Esophagus muscularis mucosa (tissue), 4 donors: Measurements from ENCODE around the gene AGTRAP. TPM values are rescaled to one million over a fixed set of nuclear protein-coding genes. Genes with fewer than 3 reads are reported as not detected.
A peak's percentile ranks its signal among the peaks of the same experiment; 100 is the strongest.

Experiments
- DNase-seq: peaks from one replicate; pipeline ENCODE4 v3.0.0-alpha.2; 2017; ENCODE audit errors: extremely low spot score
- H3K27ac ChIP-seq, 4 donors: fragments of 200-600 bp; sonication (generic); replicated peaks in 1 of 4; 1 replicate in 3 of 4; 2 replicates in 1 of 4; pipeline ENCODE4 v1.5.1; 2016 to 2019; ENCODE audit warnings: mild to moderate bottlenecking in 1 of 4
- H3K27me3 ChIP-seq, 4 donors: fragments of 200-600 bp; sonication (generic); one replicate each; pipeline versions ENCODE4 v1.5.1 to v1.6.0; 2016 to 2019
- H3K36me3 ChIP-seq, 4 donors: fragments of 200-600 bp; sonication (generic); one replicate each; pipeline ENCODE4 v1.5.1; 2016 to 2019
- H3K4me1 ChIP-seq, 4 donors: fragments of 200-600 bp; sonication (generic); one replicate each; pipeline ENCODE4 v1.5.1; 2016 to 2019
- H3K4me3 ChIP-seq, 4 donors: fragments of 200-600 bp; sonication (generic); 1 replicate in 2 of 4; 2 replicates in 2 of 4; pipeline ENCODE4 v1.5.1; 2016 to 2019; ENCODE audit warnings: mild to moderate bottlenecking in 4 of 4, moderate library complexity in 1 of 4
- H3K9me3 ChIP-seq, 4 donors: fragments of 200-600 bp; sonication (generic); 1 replicate in 3 of 4; 2 replicates in 1 of 4; pipeline ENCODE4 v1.5.1; 2016 to 2019
- EP300 ChIP-seq: sonication (generic); formaldehyde crosslinking; IDR thresholded peaks from one replicate; pipeline ENCODE4 v1.6.1; 2017; ENCODE audit warnings: antibody characterized with exemption
- POLR2A ChIP-seq: fragments of 450-650 bp; IDR thresholded peaks from one replicate; pipeline ENCODE4 v1.6.1; 2017; ENCODE audit warnings: antibody characterized with exemption, moderate library complexity, mild to moderate bottlenecking, low read depth
- POLR2AphosphoS5 ChIP-seq, 2 donors: sonication (generic); formaldehyde crosslinking; IDR thresholded peaks; one replicate each; pipeline ENCODE4 v1.6.1; 2017; ENCODE audit warnings: antibody characterized with exemption in 2 of 2
- WGBS: methylation state at CpG from one replicate; pipeline ENCODE4 v1.1.5; 2018; 5-methylcytosine and 5-hydroxymethylcytosine counted together
- intact Hi-C: fragments of 100-400 bp; cut with DNase I; formaldehyde crosslinking; loops from one replicate; pipeline ENCODE4 v1.15.1; 2023
- total RNA-seq, 4 donors: library from RNA; depleted of rRNA; stranded (reverse); fragments of >200 nt; gene quantifications; one replicate each; pipeline versions ENCODE4 v1.1.0 to v1.2.1, GENCODE V29; 2016
- TF ChIP-seq, protein P1 (sequence below), 3 experiments: fragments of 200-600 bp in 2 of 3; fragments of 450-650 bp in 1 of 3; sonication (generic) in 2 of 3; IDR thresholded peaks; one replicate each; pipeline ENCODE4 v1.5.1; 2017 to 2019; ENCODE audit warnings: antibody characterized with exemption in 3 of 3, mild to moderate bottlenecking in 2 of 3, moderate library complexity in 1 of 3

AGTRAP gene
- total RNA-seq, 4 donors from 2014 or later, result 31.6 to 73.4 (median 45.6) TPM

DNA sequence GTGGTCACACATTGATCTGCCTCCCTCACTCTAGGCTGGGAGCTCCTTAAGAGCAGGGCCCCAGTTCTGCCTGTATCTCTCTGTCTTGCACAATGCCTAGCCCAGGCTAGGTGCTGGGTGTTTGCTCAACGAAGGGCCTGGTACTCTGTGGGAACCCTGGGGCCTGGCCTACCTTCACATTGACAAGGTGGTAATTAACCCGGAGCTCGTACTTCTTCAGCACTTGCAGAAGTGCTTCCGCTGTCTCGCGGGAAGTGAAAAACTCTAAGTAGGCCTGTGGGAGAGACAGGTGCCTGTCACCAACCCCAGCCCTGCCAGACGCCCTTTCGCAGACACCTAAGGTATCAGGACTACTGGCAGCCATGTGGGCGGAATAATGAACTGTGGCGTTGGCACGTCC lies 56.2 kb downstream of the AGTRAP start:
- Histone ChIP-seq H3K9me3 (no peaks in the 10 kb centered on the region), H3K4me3 (no peak overlapping the region), H3K27me3 (no peaks in the 10 kb centered on the region), H3K27ac (peak overlapping the region; percentile 87 to 92 (median 90)), H3K4me1 (peaks cover 52 to 75% (median 62%) of the 10 kb centered on the region in 4 donors), H3K36me3 (peaks cover 24 to 52% (median 52%) of the 10 kb centered on the region in 4 donors)
- TF ChIP-seq EP300 (no peak), POLR2AphosphoS5 (IDR thresholded peaks at IDR 0.05) (peak in 1 of 2 donors; percentile 12), POLR2A (no peak)
- TF ChIP-seq, protein P1, sequence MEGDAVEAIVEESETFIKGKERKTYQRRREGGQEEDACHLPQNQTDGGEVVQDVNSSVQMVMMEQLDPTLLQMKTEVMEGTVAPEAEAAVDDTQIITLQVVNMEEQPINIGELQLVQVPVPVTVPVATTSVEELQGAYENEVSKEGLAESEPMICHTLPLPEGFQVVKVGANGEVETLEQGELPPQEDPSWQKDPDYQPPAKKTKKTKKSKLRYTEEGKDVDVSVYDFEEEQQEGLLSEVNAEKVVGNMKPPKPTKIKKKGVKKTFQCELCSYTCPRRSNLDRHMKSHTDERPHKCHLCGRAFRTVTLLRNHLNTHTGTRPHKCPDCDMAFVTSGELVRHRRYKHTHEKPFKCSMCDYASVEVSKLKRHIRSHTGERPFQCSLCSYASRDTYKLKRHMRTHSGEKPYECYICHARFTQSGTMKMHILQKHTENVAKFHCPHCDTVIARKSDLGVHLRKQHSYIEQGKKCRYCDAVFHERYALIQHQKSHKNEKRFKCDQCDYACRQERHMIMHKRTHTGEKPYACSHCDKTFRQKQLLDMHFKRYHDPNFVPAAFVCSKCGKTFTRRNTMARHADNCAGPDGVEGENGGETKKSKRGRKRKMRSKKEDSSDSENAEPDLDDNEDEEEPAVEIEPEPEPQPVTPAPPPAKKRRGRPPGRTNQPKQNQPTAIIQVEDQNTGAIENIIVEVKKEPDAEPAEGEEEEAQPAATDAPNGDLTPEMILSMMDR (IDR thresholded peaks at IDR 0.05), result no peak
- no peak for DNase-seq
- intact Hi-C loops, result no loop called here
- WGBS, result 88% methylated on average over 11 of the region's 11 CpGs

DNA sequence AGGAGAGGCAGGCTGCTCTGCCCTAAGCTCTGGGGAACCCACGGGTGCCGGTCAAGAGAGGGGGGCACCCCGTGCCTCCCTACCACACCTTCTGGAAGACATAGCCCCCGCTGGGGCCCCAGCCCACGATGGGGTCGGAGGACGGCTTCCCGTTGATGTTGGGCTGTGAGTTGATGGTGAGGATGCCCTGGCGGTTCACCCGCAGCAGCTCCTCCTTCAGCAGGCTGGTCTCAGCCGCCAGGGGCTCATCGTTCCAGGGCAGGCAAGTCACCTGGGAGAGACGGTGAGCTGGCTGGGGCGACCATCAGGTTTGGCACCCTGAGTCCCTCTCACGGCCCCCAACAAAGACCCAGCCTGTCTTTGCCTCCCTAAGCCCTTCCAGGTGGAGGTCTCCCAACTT lies 57.9 kb downstream of the AGTRAP start:
- 92% methylated on average over 10 of the region's 15 CpGs for WGBS
- no peak overlapping the region for H3K27ac ChIP-seq
- H3K9me3 ChIP-seq, result no peaks in the 10 kb centered on the region
- no peak overlapping the region for H3K4me3 ChIP-seq
- intact Hi-C loops, result no loop called here
- H3K36me3 ChIP-seq, result peaks cover 24 to 60% (median 56%) of the 10 kb centered on the region in 4 donors
- H3K4me1 ChIP-seq, result peaks cover 35 to 61% (median 44%) of the 10 kb centered on the region in 4 donors
- no peak for DNase-seq
- TF ChIP-seq POLR2AphosphoS5 (IDR thresholded peaks at IDR 0.05) (no peak), EP300 (no peak), POLR2A (no peak)
- TF ChIP-seq, protein P1 (IDR thresholded peaks at IDR 0.05), result no peak
- H3K27me3 ChIP-seq, result no peaks in the 10 kb centered on the region

DNA sequence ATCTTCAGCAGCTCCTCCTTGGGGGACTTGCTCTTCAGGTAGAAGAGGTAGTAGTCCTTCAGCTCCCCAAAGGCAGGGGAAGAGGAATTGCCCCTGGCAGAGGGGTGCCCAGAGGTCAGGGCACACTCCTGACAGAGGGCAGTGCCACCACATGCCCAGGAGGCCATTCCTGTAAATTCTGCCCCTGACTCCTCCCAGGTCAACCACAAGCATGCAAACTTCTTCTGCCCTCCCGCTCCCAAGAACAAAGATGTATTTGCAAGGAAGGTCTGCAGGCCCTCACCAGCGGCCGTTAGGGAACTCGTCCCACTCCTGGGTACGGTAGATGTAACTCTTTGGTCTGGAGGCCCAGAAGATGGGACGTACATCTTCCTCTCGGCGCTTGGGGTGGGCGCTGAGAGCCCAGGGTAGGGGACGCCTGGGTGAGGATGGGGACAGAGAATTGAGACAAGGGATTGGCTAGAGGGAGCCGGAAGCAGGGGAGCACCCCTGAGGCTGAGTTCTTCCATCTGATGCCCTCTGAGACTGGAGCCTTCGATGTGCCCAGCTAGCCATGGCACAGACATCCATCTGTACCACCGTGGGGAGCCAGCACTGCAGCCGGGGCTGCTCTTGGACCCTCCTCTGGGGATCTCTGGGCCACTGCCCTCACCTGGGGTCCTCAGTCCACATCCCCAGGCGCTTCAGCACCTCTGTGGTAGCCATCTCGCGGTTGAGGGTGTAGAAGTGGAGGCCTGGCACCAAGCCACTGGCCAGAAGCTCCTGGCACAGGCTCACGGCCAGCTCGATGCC lies 58.7 kb downstream of the AGTRAP start:
- Histone ChIP-seq H3K9me3 (no peaks in the 10 kb centered on the region), H3K4me3 (no peak overlapping the region), H3K27me3 (no peaks in the 10 kb centered on the region), H3K27ac (peak overlapping the region in 1 of 4 donors; percentile 34), H3K36me3 (peaks cover 24 to 68% (median 62%) of the 10 kb centered on the region in 4 donors), H3K4me1 (peaks cover 27 to 53% (median 36%) of the 10 kb centered on the region in 4 donors)
- no peak for TF ChIP-seq POLR2A
- TF ChIP-seq, protein P1 (IDR thresholded peaks at IDR 0.05), result no peak
- no peak for TF ChIP-seq EP300
- no peak for TF ChIP-seq POLR2AphosphoS5 (IDR thresholded peaks at IDR 0.05)
- WGBS, result 91% methylated on average over 17 of the region's 19 CpGs
- intact Hi-C loops, result no loop called here
- DNase-seq, result no peak

DNA sequence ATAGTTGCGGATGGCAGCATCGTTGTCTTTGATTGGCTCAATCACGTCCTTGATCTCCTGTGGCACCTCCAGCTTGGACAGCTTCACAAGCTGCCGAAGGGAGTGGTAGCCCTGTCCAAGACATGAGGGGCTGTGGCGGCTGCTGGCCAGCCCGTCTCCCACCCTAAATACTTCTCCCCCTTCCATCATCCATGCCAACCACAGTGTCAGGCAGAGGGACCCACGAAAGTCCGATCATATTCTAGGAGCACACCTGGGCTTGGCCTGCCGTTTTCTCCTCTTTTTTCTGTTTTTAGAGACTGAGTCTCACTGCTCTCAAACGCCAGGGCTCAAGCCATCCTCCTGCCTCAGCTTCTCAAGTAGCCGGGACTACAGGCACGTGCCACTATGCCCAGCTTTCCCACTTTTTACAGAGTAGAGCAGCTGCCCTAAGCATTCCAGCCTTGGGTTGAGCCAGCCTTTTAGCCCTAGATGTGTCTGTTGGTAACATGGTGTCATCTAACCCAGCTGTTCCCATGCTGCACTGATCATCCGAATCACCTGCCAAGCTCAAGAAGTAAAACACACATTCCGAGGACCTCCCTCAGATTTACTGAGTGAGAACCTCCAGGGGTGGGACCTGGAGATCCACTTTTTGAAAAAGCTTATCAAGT lies 59.4 kb downstream of the AGTRAP start:
- TF ChIP-seq, protein P1 (IDR thresholded peaks at IDR 0.05), result no peak
- no peak for TF ChIP-seq EP300
- intact Hi-C loops, result no loop called here
- H3K4me1 ChIP-seq, result peaks cover 19 to 46% (median 31%) of the 10 kb centered on the region in 4 donors
- H3K36me3 ChIP-seq, result peaks cover 24 to 75% (median 67%) of the 10 kb centered on the region in 4 donors
- H3K4me3 ChIP-seq, result no peak overlapping the region
- no peak for DNase-seq
- WGBS, result 87% methylated on average over 14 of the region's 14 CpGs
- H3K27me3 ChIP-seq, result no peaks in the 10 kb centered on the region
- no peaks in the 10 kb centered on the region for H3K9me3 ChIP-seq
- H3K27ac ChIP-seq, result peak overlapping the region in 1 of 4 donors; percentile 34
